ENCODE measurements around the gene MGLL.

- TF ChIP-seq CTCF (IDR thresholded peaks at IDR 0.05) (no peak), GABPB1 (CRISPR knock-in tag; IDR thresholded peaks at IDR 0.05) (no peak), NR2C2 (CRISPR knock-in tag; IDR thresholded peaks at IDR 0.05) (no peak)
These were observed 166.7 kb downstream of the MGLL start for GRCh38 chr3:127655641-127656040.
